8988T (cell line): ENCODE results near the gene SUSD4.
A peak's percentile ranks its signal among the peaks of the same experiment; 100 is the strongest.
"Not testable (repeated sequence)": the region's sequence is repeated elsewhere in the genome, so short reads cannot be mapped to it uniquely, and the experiment has no call there.

ENCODE experiments used
- DNase-seq: peaks from one replicate; pipeline ENCODE4 v3.0.0; 2011

The SUSD4 gene

GRCh38 chr1:223363856-223364684 lies at the start of gene SUSD4:
SUSD4 (minus strand) TSS chr1:223364176; CDS start chr1:223363425, 751 bp downstream.
- DNase-seq: peak; percentile 38

GRCh38 chr1:223413216-223413615 lies 49.2 kb upstream of the SUSD4 start:
- no peak for DNase-seq

GRCh38 chr1:223411710-223412109 lies 47.7 kb upstream of the SUSD4 start:
- DNase-seq: no peak

GRCh38 chr1:223411309-223411708 lies 47.3 kb upstream of the SUSD4 start:
- DNase-seq: no peak

- DNase-seq: no peak
These were observed 46.1 kb upstream of the SUSD4 start for GRCh38 chr1:223410036-223410435.

- DNase-seq: no peak
These were observed 41.5 kb upstream of the SUSD4 start for GRCh38 chr1:223405507-223405906.

GRCh38 chr1:223403184-223403815 lies 39.3 kb upstream of the SUSD4 start:
- DNase-seq: no peak

GRCh38 chr1:223402790-223403142 lies 38.8 kb upstream of the SUSD4 start:
- no peak for DNase-seq

GRCh38 chr1:223401873-223402789 lies 38.2 kb upstream of the SUSD4 start:
- no peak for DNase-seq

GRCh38 chr1:223399393-223399792 lies 35.4 kb upstream of the SUSD4 start:
- not testable (repeated sequence) for DNase-seq

GRCh38 chr1:223394706-223395105 lies 30.7 kb upstream of the SUSD4 start:
- DNase-seq: no peak

- DNase-seq: no peak
These were observed 30.3 kb upstream of the SUSD4 start for GRCh38 chr1:223394242-223394641.

- DNase-seq: peak; percentile 29
These were observed 29.6 kb upstream of the SUSD4 start, which contains the start of gene CCDC185 for GRCh38 chr1:223393275-223394214. CCDC185 (plus strand) TSS chr1:223393415; CDS start chr1:223393476, 61 bp downstream.

GRCh38 chr1:223390618-223391017 lies 26.6 kb upstream of the SUSD4 start:
- DNase-seq: no peak

GRCh38 chr1:223386013-223386412 lies 22.0 kb upstream of the SUSD4 start:
- DNase-seq: no peak

- DNase-seq: no peak
These were observed 14.8 kb upstream of the SUSD4 start for GRCh38 chr1:223378754-223379153.

GRCh38 chr1:223374064-223374610 lies 10.2 kb upstream of the SUSD4 start:
- DNase-seq: no peak

GRCh38 chr1:223364685-223365382 lies 858 bp upstream of the SUSD4 start:
- DNase-seq: no peak

GRCh38 chr1:223363057-223363855 lies 720 bp downstream of the SUSD4 start:
- DNase-seq: no peak

- DNase-seq: no peak
These were observed 5.2 kb downstream of the SUSD4 start for GRCh38 chr1:223358826-223359225.
